GM12892 (cell line): ENCODE data around the gene ACOT2.

Source experiments
- POLR2A ChIP-seq: IDR thresholded peaks from 2 replicates; pipeline ENCODE4 v1.6.1; 2011; ENCODE audit warnings: low read depth, low read length, control low read depth
- POLR2AphosphoS5 ChIP-seq: IDR thresholded peaks from 2 replicates; pipeline ENCODE4 v1.6.1; 2011; ENCODE audit warnings: low read depth, low read length, control low read depth
- TAF1 ChIP-seq: IDR thresholded peaks from 2 replicates; pipeline ENCODE4 v1.6.1; 2011; ENCODE audit warnings: low read depth, mild to moderate bottlenecking, control low read depth, low read length, borderline replicate concordance

- TF ChIP-seq POLR2A: no peak
- TF ChIP-seq POLR2AphosphoS5: no peak
- TF ChIP-seq TAF1: no peak
Observed at GRCh38 chr14:73613419-73613963, 44.5 kb downstream of the ACOT2 start.
